ENCODE measurements around the gene KL.

GRCh38 chr13:33026489-33027152 lies 10.4 kb downstream of the KL start:
- TF ChIP-seq POLR2AphosphoS5 (IDR thresholded peaks at IDR 0.05) = no peak
- TF ChIP-seq EP300 (IDR thresholded peaks at IDR 0.05) = no peak
- no peak for TF ChIP-seq CTCF (IDR thresholded peaks at IDR 0.05)
- TF ChIP-seq POLR2A (IDR thresholded peaks at IDR 0.05) = no peak
